Hypothalamus (tissue), 51 donors: ENCODE measurements around the gene SLC25A6.
"Not testable (repeated sequence)": the region's sequence is repeated elsewhere in the genome, so short reads cannot be mapped to it uniquely, and the experiment has no call there.

ENCODE experiments used
- DNase-seq, 51 donors: peaks; one replicate each; lab custom pipeline; 2025; lab: John Stamatoyannopoulos, UW

The SLC25A6 gene

GRCh38 chrX:1391707-1392375, at the start of gene SLC25A6:
SLC25A6 (minus strand) TSS chrX:1392113; CDS start chrX:1392009, 104 bp downstream.
- no peak for DNase-seq

- DNase-seq = no peak
Observed at GRCh38 chrX:1440506-1440905, 48.6 kb upstream of the SLC25A6 start.

GRCh38 chrX:1435241-1435895, 43.5 kb upstream of the SLC25A6 start:
- no peak for DNase-seq

- DNase-seq = no peak
Observed at GRCh38 chrX:1434871-1435240, 42.9 kb upstream of the SLC25A6 start.

GRCh38 chrX:1433646-1434357, 41.9 kb upstream of the SLC25A6 start:
- DNase-seq = no peak

- no peak for DNase-seq
Observed at GRCh38 chrX:1430451-1430850, 38.5 kb upstream of the SLC25A6 start.

GRCh38 chrX:1427756-1428155, 35.8 kb upstream of the SLC25A6 start:
- DNase-seq = no peak

- not testable (repeated sequence) for DNase-seq
Observed at GRCh38 chrX:1426321-1426720, 34.4 kb upstream of the SLC25A6 start.

GRCh38 chrX:1425381-1425780, 33.5 kb upstream of the SLC25A6 start:
- DNase-seq = no peak

GRCh38 chrX:1424147-1424851, 32.4 kb upstream of the SLC25A6 start:
- no peak for DNase-seq

- DNase-seq = no peak
Observed at GRCh38 chrX:1423215-1423614, 31.3 kb upstream of the SLC25A6 start.

GRCh38 chrX:1422135-1422465, 30.2 kb upstream of the SLC25A6 start:
- no peak for DNase-seq

GRCh38 chrX:1421433-1422134, 29.7 kb upstream of the SLC25A6 start:
- no peak for DNase-seq

- DNase-seq = no peak
Observed at GRCh38 chrX:1420371-1420770, 28.5 kb upstream of the SLC25A6 start.

GRCh38 chrX:1419545-1420355, 27.8 kb upstream of the SLC25A6 start:
- DNase-seq = no peak

- DNase-seq = no peak
Observed at GRCh38 chrX:1418901-1419544, 27.1 kb upstream of the SLC25A6 start.

- no peak for DNase-seq
Observed at GRCh38 chrX:1417921-1418771, 26.2 kb upstream of the SLC25A6 start.

- DNase-seq = no peak
Observed at GRCh38 chrX:1416965-1417760, 25.2 kb upstream of the SLC25A6 start.
